Esophagus muscularis mucosa (tissue), 3 donors: ENCODE results near the gene CRYM.
"Not testable (repeated sequence)": the region's sequence is repeated elsewhere in the genome, so short reads cannot be mapped to it uniquely, and the experiment has no call there.

Source experiments
- POLR2AphosphoS5 ChIP-seq, 2 donors: sonication (generic); formaldehyde crosslinking; IDR thresholded peaks; one replicate each; pipeline ENCODE4 v1.6.1; 2017; ENCODE audit warnings: antibody characterized with exemption in 2 of 2
- TF ChIP-seq, protein P1 (sequence below), 3 experiments: fragments of 200-600 bp in 2 of 3; fragments of 450-650 bp in 1 of 3; sonication (generic) in 2 of 3; IDR thresholded peaks; one replicate each; pipeline ENCODE4 v1.5.1; 2017 to 2019; ENCODE audit warnings: antibody characterized with exemption in 3 of 3, mild to moderate bottlenecking in 2 of 3, moderate library complexity in 1 of 3

GRCh38 chr16:21312046-21312445 is 34.0 kb upstream of the CRYM start:
- not testable (repeated sequence) for TF ChIP-seq POLR2AphosphoS5 (IDR thresholded peaks at IDR 0.05)
- TF ChIP-seq, protein P1, sequence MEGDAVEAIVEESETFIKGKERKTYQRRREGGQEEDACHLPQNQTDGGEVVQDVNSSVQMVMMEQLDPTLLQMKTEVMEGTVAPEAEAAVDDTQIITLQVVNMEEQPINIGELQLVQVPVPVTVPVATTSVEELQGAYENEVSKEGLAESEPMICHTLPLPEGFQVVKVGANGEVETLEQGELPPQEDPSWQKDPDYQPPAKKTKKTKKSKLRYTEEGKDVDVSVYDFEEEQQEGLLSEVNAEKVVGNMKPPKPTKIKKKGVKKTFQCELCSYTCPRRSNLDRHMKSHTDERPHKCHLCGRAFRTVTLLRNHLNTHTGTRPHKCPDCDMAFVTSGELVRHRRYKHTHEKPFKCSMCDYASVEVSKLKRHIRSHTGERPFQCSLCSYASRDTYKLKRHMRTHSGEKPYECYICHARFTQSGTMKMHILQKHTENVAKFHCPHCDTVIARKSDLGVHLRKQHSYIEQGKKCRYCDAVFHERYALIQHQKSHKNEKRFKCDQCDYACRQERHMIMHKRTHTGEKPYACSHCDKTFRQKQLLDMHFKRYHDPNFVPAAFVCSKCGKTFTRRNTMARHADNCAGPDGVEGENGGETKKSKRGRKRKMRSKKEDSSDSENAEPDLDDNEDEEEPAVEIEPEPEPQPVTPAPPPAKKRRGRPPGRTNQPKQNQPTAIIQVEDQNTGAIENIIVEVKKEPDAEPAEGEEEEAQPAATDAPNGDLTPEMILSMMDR (IDR thresholded peaks at IDR 0.05) = not testable (repeated sequence)
